HG03378 (cell line): ENCODE results near the gene VASH1.

Experiments used
- ATAC-seq: cut with Tn5 transposase; IDR thresholded peaks from one replicate; pipeline ENCODE4 v1.9.1; 2021; ENCODE audit warnings: mild to moderate bottlenecking, moderate library complexity; ENCODE audit not compliant: unreplicated experiment

The VASH1 gene

DNA sequence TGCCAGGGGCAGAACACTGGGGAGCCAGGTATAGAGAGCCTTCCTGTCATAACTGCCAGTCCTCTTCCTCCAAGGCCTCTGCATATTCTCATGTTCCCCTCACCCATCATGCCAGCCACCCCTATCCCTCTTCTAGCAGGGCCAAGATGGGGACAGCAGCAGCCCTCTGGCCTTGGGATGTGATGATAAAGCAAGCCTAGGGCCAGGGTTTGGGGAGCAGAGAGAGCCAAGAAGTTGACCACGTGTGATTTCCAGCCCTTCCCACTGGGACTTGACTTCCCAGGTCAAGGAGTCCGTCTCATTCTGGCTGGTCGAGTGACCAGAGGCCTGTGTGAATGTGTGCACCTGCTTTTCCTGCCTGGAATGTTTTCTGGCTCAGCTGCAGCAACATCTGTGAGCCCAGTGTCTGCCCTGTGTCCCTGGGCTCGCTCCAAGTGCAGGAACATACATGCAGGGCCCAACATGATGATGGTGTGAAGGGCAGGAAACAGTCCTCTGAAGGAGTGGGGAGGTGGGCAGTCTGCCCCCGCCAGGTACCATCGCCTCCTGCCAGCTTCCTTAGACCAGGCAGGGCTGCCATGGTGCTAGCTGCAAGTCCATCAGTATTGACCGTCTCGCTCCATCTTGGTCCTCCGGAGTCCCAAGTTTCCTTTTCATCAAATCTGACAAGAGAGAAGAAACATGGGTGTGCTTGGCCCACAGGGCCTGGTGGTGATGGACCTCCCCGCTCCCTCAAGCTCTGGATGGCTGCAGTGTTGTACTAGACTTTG, 21.0 kb downstream of the VASH1 start:
- ATAC-seq, result no peak

GRCh38 chr14:76782885-76783566, 21.8 kb downstream of the VASH1 start:
- ATAC-seq, result no peak

GRCh38 chr14:76784266-76784874, 23.1 kb downstream of the VASH1 start:
- no peak for ATAC-seq

DNA sequence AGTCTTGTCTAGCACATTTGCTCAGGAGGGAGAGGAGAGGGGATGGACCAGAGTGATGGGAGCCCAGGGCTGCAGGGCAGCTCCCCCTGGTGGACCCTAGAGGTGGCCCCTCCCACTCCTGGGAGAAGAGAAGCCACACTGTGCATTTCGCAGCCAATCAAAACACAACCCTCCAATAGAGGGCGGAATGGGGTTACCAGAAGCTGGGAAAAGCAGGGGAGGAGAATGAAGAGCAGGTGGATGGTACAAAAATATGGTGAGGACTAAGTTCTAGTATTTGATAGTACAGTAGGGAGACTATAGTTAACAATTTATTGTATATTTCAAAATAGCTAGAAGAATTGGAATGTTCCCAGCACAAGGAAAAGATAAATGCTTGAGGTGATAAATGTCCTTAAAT, 23.6 kb downstream of the VASH1 start:
- ATAC-seq, result peak; percentile 57

DNA sequence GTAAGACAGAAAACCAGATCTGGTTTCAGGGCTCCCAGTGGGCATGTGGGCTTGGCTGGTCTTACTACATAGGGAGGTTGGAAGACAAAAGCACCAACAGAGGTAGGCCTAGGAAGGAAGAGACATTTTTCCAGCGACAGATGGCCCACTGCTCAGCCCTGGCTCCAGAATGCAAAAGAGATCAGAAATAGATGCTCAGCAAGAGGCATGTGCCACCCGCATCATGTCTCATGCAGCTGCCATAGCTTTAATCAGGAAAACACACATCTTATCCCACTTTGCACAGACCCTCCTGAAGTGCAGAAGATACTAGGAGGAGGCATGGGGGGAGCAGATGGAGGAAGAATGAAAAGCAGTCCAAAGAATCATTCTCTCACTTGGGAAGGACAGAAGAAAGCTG, 25.3 kb downstream of the VASH1 start:
- ATAC-seq, result no peak

DNA sequence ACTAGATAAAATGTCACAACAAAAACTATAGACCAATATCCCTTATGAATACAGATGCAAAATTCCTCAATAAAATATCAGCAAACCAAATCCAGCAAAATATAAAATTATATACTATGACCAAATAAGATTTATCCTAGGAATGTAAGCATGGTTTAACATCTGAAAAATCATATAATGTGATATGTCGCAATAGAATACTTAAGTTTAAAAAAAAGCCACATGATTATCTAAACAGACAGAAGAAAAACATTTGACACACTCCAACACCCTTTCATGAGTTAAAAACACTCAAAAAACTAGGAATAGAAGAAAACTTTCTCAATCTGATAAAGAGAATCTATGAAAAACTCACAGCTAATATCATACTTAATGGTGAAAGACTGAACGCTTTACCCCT, 31.2 kb downstream of the VASH1 start:
- no peak for ATAC-seq

- ATAC-seq, result no peak
Observed at GRCh38 chr14:76793324-76793723, 32.1 kb downstream of the VASH1 start.

- ATAC-seq, result no peak
Observed at GRCh38 chr14:76793956-76794355, 32.7 kb downstream of the VASH1 start.

- no peak for ATAC-seq
Observed at GRCh38 chr14:76806446-76806845, 45.2 kb downstream of the VASH1 start.

GRCh38 chr14:76808011-76808410, 46.7 kb downstream of the VASH1 start:
- no peak for ATAC-seq

- ATAC-seq, result no peak
Observed at GRCh38 chr14:76808990-76809389, 47.7 kb downstream of the VASH1 start.

- ATAC-seq, result no peak
Observed at GRCh38 chr14:76810525-76810924, 49.3 kb downstream of the VASH1 start.

DNA sequence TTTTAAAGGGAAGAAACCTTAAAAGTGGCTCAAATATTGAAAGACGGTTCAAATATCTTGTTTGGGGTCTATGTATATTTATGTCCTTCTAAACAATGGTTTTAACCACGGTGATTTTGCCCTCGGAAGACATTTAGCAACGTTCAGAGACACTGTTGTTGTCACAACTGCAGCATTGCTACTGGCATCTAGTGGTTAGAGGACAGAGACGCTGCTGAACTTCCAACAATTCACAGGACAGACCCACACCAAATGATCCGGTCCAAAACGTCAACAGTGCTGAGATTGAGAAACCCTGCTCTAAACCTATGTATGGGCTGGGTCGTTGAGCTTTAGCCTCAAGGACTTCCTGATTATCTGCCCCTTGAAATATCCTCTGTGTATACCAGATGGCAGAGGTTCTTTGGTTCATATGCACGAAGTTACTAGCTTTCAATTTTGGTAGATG, 49.7 kb downstream of the VASH1 start:
- ATAC-seq, result no peak

GRCh38 chr14:76811561-76811960, 50.3 kb downstream of the VASH1 start:
- ATAC-seq, result no peak

DNA sequence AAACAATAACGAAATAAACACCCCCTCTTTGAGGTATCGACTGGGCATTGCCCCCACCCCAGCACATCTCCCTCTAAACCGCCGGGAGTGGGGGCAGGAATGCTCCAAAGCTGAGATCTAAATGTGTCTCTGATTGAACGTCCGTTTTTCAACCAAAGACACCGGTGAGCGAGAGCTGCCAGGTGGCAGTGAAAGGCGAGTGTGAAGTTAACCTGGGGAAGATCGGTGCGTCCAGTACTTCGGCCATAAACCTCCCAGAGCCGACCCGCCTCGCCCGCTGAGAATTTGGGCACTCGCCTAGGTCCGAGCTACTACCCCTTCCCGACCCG, 50.8 kb downstream of the VASH1 start:
- peak; percentile 21 for ATAC-seq

GRCh38 chr14:76812422-76813383, 51.4 kb downstream of the VASH1 start, which contains the start of gene ANGEL1:
ANGEL1 (minus strand) TSS chr14:76812882; CDS start chr14:76812827, 55 bp downstream.
- peak; percentile 69 for ATAC-seq

GRCh38 chr14:76814726-76815645, 53.7 kb downstream of the VASH1 start:
- ATAC-seq, result no peak

DNA sequence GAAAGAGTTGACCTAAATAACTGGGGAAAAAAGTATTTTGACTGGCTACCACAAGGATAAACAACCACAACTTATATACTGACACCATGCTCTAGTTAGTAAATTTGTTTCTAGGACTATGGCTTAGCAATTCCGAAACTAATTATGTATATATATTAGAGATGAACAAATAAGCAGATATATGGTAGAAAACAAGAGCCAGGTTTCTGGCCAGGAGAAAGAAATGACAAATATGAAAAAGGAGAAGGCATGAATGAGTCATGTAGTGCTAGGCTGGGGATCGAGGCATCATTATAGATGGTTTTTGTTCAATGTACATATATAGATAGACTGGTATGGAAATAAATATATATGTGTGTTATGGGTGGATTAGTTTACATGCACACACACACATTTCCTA, 59.4 kb downstream of the VASH1 start:
- ATAC-seq, result no peak

GRCh38 chr14:76826122-76826521, 64.9 kb downstream of the VASH1 start, which contains the start of gene LRRC74A:
LRRC74A (plus strand) TSS chr14:76826408; CDS start chr14:76826698, 290 bp downstream.
- ATAC-seq, result no peak
